ENCODE data around the gene COL9A3.

COL9A3 gene

DNA sequence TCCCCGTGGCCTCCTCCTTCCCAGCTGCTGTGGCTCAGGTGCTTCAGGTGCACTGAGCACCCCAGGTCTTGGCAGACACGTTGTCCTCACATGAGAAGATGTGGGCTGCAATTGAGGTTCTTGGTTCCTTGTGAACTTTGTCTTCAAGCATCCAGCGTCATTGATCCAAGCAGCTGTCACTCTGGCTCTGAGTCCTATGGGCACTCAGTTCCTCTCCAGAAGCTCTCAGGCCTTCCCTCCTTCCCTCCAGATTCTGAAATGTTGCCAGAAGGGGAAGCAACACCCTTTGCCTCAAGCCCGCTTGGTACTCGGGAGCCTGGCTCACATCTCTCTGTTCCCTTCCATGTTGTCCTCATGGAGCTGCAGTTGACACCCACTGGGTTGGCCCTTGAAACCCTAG, 29.0 kb upstream of the COL9A3 start:
- Histone ChIP-seq H3K4me3 (ENCODE audit: insufficient read depth in 1 of 2, low read depth in 1 of 2, low read length in 2 of 2) (no peak overlapping the region), H3K27me3 (ENCODE audit: control insufficient read depth in 1 of 2, insufficient read depth in 1 of 2, low read length in 2 of 2) (peaks cover 23 to 25% of the 10 kb centered on the region in 2 experiments), H3K9me3 (ENCODE audit: control insufficient read depth, low read length) (no peaks in the 10 kb centered on the region), H3K4me2 (ENCODE audit: low read length, poor library complexity, severe bottlenecking) (no peak overlapping the region), H3K9ac (ENCODE audit: low read length) (no peak overlapping the region), H2BK5ac (ENCODE audit: low read depth, low read length, poor library complexity, severe bottlenecking) (no peak overlapping the region), H3K36me3 (ENCODE audit: control insufficient read depth in 1 of 2, insufficient read depth in 2 of 2, low read depth in 1 of 2, low read length in 2 of 2) (no peaks in the 10 kb centered on the region), H3K27ac (ENCODE audit: low read length, poor library complexity, severe bottlenecking) (no peak overlapping the region), H3K23ac (ENCODE audit: low read length in 2 of 2) (no peak overlapping the region), H2AK5ac (ENCODE audit: low read length, severe bottlenecking) (no peak overlapping the region), H4K91ac (ENCODE audit: low read length) (no peak overlapping the region), H2BK15ac (ENCODE audit: low read depth, poor library complexity, severe bottlenecking) (no peak overlapping the region), H2BK12ac (ENCODE audit: low read length in 2 of 2) (no peak overlapping the region), H3K18ac (ENCODE audit: low read depth in 1 of 2, low read length in 2 of 2) (no peak overlapping the region), H2BK120ac (ENCODE audit: low read depth, low read length) (no peak overlapping the region), H2AFZ (ENCODE audit: low read depth, low read length) (no peak overlapping the region), H3K4me1 (ENCODE audit: control insufficient read depth, insufficient read depth, low read depth, low read length) (peaks cover 16% of the 10 kb centered on the region), H4K8ac (ENCODE audit: low read length) (no peak overlapping the region), H3K79me1 (replicated peaks; ENCODE audit: low read length, poor library complexity, severe bottlenecking) (no peaks in the 10 kb centered on the region), H3K14ac (ENCODE audit: low read length in 2 of 2) (no peak overlapping the region), H3K4ac (ENCODE audit: low read depth in 1 of 2, low read length in 2 of 2) (no peak overlapping the region)
- 91% methylated on average over 5 of the region's 5 CpGs for WGBS
- no peak for DNase-seq

DNA sequence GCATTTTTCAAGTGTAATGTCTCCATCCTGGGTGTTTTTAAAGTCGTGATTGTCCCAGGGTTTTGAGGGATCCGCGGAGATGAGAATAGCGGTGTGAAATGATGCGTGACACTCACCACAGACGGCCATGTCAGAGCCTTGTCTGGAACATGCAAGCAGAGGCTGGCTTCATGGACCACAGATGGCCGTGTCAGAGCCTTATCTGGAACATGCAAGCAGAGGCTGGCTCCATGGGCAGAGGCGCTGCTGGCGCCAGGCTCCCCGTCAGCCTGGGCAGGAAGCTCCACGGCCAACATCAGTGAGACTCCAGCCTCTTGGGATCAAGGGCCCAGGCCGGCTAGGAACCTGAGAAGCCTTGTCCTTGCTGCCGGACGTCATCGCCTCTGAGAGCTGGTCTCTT, 28.2 kb upstream of the COL9A3 start:
- Histone ChIP-seq H3K4me1 (ENCODE audit: control insufficient read depth, insufficient read depth, low read depth, low read length) (peaks cover 24% of the 10 kb centered on the region), H3K36me3 (ENCODE audit: control insufficient read depth in 1 of 2, insufficient read depth in 2 of 2, low read depth in 1 of 2, low read length in 2 of 2) (no peaks in the 10 kb centered on the region), H3K79me1 (replicated peaks; ENCODE audit: low read length, poor library complexity, severe bottlenecking) (no peaks in the 10 kb centered on the region), H3K23ac (ENCODE audit: low read length in 2 of 2) (no peak overlapping the region), H3K4me2 (ENCODE audit: low read length, poor library complexity, severe bottlenecking) (no peak overlapping the region), H2AK5ac (ENCODE audit: low read length, severe bottlenecking) (no peak overlapping the region), H2BK12ac (ENCODE audit: low read length in 2 of 2) (no peak overlapping the region), H3K9me3 (ENCODE audit: control insufficient read depth, low read length) (no peaks in the 10 kb centered on the region), H2BK15ac (ENCODE audit: low read depth, poor library complexity, severe bottlenecking) (no peak overlapping the region), H3K9ac (ENCODE audit: low read length) (no peak overlapping the region), H3K14ac (ENCODE audit: low read length in 2 of 2) (no peak overlapping the region), H4K8ac (ENCODE audit: low read length) (no peak overlapping the region), H2AFZ (ENCODE audit: low read depth, low read length) (no peak overlapping the region), H2BK120ac (ENCODE audit: low read depth, low read length) (no peak overlapping the region), H2BK5ac (ENCODE audit: low read depth, low read length, poor library complexity, severe bottlenecking) (no peak overlapping the region), H3K4ac (ENCODE audit: low read depth in 1 of 2, low read length in 2 of 2) (no peak overlapping the region), H3K27me3 (ENCODE audit: control insufficient read depth in 1 of 2, insufficient read depth in 1 of 2, low read length in 2 of 2) (peaks cover 23 to 25% of the 10 kb centered on the region in 2 experiments), H3K18ac (ENCODE audit: low read depth in 1 of 2, low read length in 2 of 2) (no peak overlapping the region), H3K27ac (ENCODE audit: low read length, poor library complexity, severe bottlenecking) (no peak overlapping the region), H4K91ac (ENCODE audit: low read length) (no peak overlapping the region), H3K4me3 (ENCODE audit: insufficient read depth in 1 of 2, low read depth in 1 of 2, low read length in 2 of 2) (no peak overlapping the region)
- no peak for DNase-seq
- 89% methylated on average over 15 of the region's 15 CpGs for WGBS

DNA sequence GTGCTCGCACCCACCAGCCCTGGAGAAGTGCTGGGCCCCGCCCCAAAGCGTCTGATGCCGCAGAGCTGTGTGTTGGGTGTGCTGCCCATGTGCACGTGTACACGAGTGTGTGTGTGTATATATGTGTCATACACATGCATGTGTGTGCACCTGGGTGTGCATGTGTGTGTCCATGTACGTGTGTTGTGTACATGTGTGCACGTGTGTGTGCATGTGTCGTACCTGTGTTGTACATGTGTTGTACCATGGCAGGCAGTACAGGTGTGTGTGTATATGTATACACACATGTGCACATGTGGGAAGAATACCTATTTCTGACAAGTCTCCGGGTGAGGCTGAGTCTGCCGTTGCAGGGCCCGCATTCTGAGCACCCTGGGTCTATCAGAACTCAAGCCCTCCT, 26.8 kb upstream of the COL9A3 start:
- H2BK5ac ChIP-seq (ENCODE audit: low read depth, low read length, poor library complexity, severe bottlenecking) = no peak overlapping the region
- no peak overlapping the region for H2AFZ ChIP-seq (ENCODE audit: low read depth, low read length)
- no peaks in the 10 kb centered on the region for H3K36me3 ChIP-seq (ENCODE audit: control insufficient read depth in 1 of 2, insufficient read depth in 2 of 2, low read depth in 1 of 2, low read length in 2 of 2)
- no peak overlapping the region for H2BK15ac ChIP-seq (ENCODE audit: low read depth, poor library complexity, severe bottlenecking)
- no peak overlapping the region for H3K9ac ChIP-seq (ENCODE audit: low read length)
- 93% methylated on average over 10 of the region's 12 CpGs for WGBS
- no peak overlapping the region for H3K4me2 ChIP-seq (ENCODE audit: low read length, poor library complexity, severe bottlenecking)
- H3K27me3 ChIP-seq (ENCODE audit: control insufficient read depth in 1 of 2, insufficient read depth in 1 of 2, low read length in 2 of 2) = peaks cover 17 to 25% of the 10 kb centered on the region in 2 experiments
- H3K14ac ChIP-seq (ENCODE audit: low read length in 2 of 2) = peak overlapping the region in 1 of 2 experiments; percentile 72
- no peak overlapping the region for H3K27ac ChIP-seq (ENCODE audit: low read length, poor library complexity, severe bottlenecking)
- no peak overlapping the region for H3K18ac ChIP-seq (ENCODE audit: low read depth in 1 of 2, low read length in 2 of 2)
- no peak overlapping the region for H2AK5ac ChIP-seq (ENCODE audit: low read length, severe bottlenecking)
- no peaks in the 10 kb centered on the region for H3K79me1 ChIP-seq (replicated peaks; ENCODE audit: low read length, poor library complexity, severe bottlenecking)
- peaks cover 31% of the 10 kb centered on the region for H3K4me1 ChIP-seq (ENCODE audit: control insufficient read depth, insufficient read depth, low read depth, low read length)
- H4K91ac ChIP-seq (ENCODE audit: low read length) = peak overlapping the region; percentile 71
- H3K4ac ChIP-seq (ENCODE audit: low read depth in 1 of 2, low read length in 2 of 2) = no peak overlapping the region
- no peak for DNase-seq
- no peak overlapping the region for H3K4me3 ChIP-seq (ENCODE audit: insufficient read depth in 1 of 2, low read depth in 1 of 2, low read length in 2 of 2)
- no peaks in the 10 kb centered on the region for H3K9me3 ChIP-seq (ENCODE audit: control insufficient read depth, low read length)
- peak overlapping the region; percentile 7 for H4K8ac ChIP-seq (ENCODE audit: low read length)
- no peak overlapping the region for H2BK120ac ChIP-seq (ENCODE audit: low read depth, low read length)
- no peak overlapping the region for H3K23ac ChIP-seq (ENCODE audit: low read length in 2 of 2)
- no peak overlapping the region for H2BK12ac ChIP-seq (ENCODE audit: low read length in 2 of 2)

DNA sequence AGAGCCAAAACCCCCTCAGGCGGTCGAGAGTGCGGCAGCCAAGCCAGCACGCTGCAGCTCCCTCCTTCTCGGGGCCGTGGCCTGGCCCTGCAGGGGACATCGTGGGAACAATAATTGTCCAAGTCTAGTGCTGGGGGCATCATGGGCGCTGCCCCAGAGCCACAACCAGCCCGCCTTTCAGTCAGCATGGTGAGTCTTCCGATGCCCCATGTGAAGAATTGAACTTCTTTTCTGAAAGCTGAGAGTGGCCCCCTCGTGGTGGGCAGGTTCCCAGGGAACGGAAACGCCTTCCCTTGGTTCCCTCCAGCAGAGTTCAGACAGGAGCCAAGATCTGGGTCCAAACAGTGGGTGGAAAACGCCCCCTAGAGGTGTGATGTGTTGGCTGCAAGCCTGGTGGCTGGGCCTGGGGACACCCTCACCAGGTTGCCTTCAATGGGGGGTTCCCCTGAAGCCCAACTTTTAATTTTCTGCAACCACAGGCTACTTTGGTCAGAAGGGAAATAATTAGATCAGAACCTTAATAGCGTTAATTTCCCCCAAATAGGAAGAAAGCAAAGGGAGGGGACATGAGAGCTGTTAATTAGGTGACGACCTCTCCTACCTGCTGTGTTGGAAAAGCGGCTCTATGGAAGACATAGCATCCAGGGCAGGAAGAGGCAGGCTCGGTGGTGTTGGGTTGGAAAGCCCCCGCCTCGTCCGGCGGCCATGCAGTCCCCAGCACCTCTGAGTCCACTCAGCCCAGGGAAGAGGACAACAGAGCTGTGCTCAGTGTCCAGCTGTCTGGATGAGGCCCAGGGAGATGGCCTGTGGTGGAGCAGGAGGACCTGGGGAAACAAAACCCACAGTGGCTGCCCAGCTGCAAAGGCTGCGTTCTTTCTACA, 25.3 kb upstream of the COL9A3 start:
- Histone ChIP-seq H2AK5ac (ENCODE audit: low read length, severe bottlenecking) (no peak overlapping the region), H3K23ac (ENCODE audit: low read length in 2 of 2) (no peak overlapping the region), H3K9me3 (ENCODE audit: control insufficient read depth, low read length) (no peaks in the 10 kb centered on the region), H3K4me1 (ENCODE audit: control insufficient read depth, insufficient read depth, low read depth, low read length) (peaks cover 36% of the 10 kb centered on the region), H4K91ac (ENCODE audit: low read length) (peak overlapping the region; percentile 74), H3K4me2 (ENCODE audit: low read length, poor library complexity, severe bottlenecking) (peak overlapping the region; percentile 20), H2BK5ac (ENCODE audit: low read depth, low read length, poor library complexity, severe bottlenecking) (no peak overlapping the region), H2BK15ac (ENCODE audit: low read depth, poor library complexity, severe bottlenecking) (no peak overlapping the region), H2BK120ac (ENCODE audit: low read depth, low read length) (no peak overlapping the region), H3K4me3 (ENCODE audit: insufficient read depth in 1 of 2, low read depth in 1 of 2, low read length in 2 of 2) (no peak overlapping the region), H3K18ac (ENCODE audit: low read depth in 1 of 2, low read length in 2 of 2) (peak overlapping the region in 1 of 2 experiments; percentile 50), H3K36me3 (ENCODE audit: control insufficient read depth in 1 of 2, insufficient read depth in 2 of 2, low read depth in 1 of 2, low read length in 2 of 2) (no peaks in the 10 kb centered on the region), H2BK12ac (ENCODE audit: low read length in 2 of 2) (peak overlapping the region in 1 of 2 experiments; percentile 8), H3K14ac (ENCODE audit: low read length in 2 of 2) (no peak overlapping the region), H3K9ac (ENCODE audit: low read length) (peak overlapping the region; percentile 48), H4K8ac (ENCODE audit: low read length) (no peak overlapping the region), H3K79me1 (replicated peaks; ENCODE audit: low read length, poor library complexity, severe bottlenecking) (no peaks in the 10 kb centered on the region), H3K4ac (ENCODE audit: low read depth in 1 of 2, low read length in 2 of 2) (no peak overlapping the region), H3K27me3 (ENCODE audit: control insufficient read depth in 1 of 2, insufficient read depth in 1 of 2, low read length in 2 of 2) (peaks cover 13 to 22% of the 10 kb centered on the region in 2 experiments), H2AFZ (ENCODE audit: low read depth, low read length) (no peak overlapping the region), H3K27ac (ENCODE audit: low read length, poor library complexity, severe bottlenecking) (peak overlapping the region; percentile 1)
- 31% methylated on average over 22 of the region's 23 CpGs for WGBS
- peak; percentile 89 for DNase-seq

All from mesenchymal stem cell (in vitro differentiated cells and primary cell).